H1 (cell line): Measurements from ENCODE around the gene LGALS4. TPM values are rescaled to one million over a fixed set of nuclear protein-coding genes. Genes with fewer than 3 reads are reported as not detected.

Experiments used
- CTCF ChIA-PET: fragments of 300-600 bp; sonication (Branson Sonifier 250); formaldehyde crosslinking; loops from one replicate; lab custom pipeline; 2021; ENCODE audit not compliant: partially characterized antibody; lab: Charles Lee
- POLR2A ChIA-PET: fragments of 300-600 bp; sonication (Branson Sonifier 250); formaldehyde crosslinking; loops from one replicate; lab custom pipeline; 2021; ENCODE audit warnings: inconsistent platforms; ENCODE audit not compliant: partially characterized antibody; lab: Charles Lee
- DNase-seq, 2 experiments: peaks; one replicate each; pipeline versions ENCODE4 v3.0.0 to v3.0.0-alpha.2; 2010 to 2022; ENCODE audit warnings: low spot score in 2 of 2, low read depth in 1 of 2, mixed read lengths in 1 of 2
- FAIRE-seq: peaks from 2 replicates; lab custom pipeline; 2011; peaks lifted over from hg19 to GRCh38; lab: Jason Lieb, UNC
- H2AFZ ChIP-seq: 2 replicates; pipeline ENCODE4 v1.8.1; 2012; ENCODE audit warnings: low read length, inconsistent platforms
- H2AK5ac ChIP-seq: 2 replicates; pipeline ENCODE4 v1.6.1; 2013; ENCODE audit warnings: low read depth, low read length
- H2BK120ac ChIP-seq: replicated peaks from 2 replicates; pipeline ENCODE3; 2013; ENCODE audit warnings: low read depth, low read length, inconsistent platforms
- H2BK12ac ChIP-seq: 2 replicates; pipeline ENCODE4 v1.6.1; 2013; ENCODE audit warnings: low read depth, low read length
- H2BK15ac ChIP-seq: 2 replicates; pipeline ENCODE4 v1.6.1; 2013; ENCODE audit warnings: low read length
- H2BK20ac ChIP-seq: 2 replicates; pipeline ENCODE4 v1.6.1; 2013; ENCODE audit warnings: low read length
- H2BK5ac ChIP-seq: 2 replicates; pipeline ENCODE4 v1.6.1; 2013; ENCODE audit warnings: low read depth, low read length
- H3K14ac ChIP-seq: 2 replicates; pipeline ENCODE4 v1.6.1; 2013; ENCODE audit warnings: inconsistent platforms; ENCODE audit not compliant: insufficient read length
- H3K18ac ChIP-seq: 2 replicates; pipeline ENCODE4 v1.6.1; 2013; ENCODE audit warnings: low read length; ENCODE audit errors: extremely low read depth
- H3K23ac ChIP-seq: 2 replicates; pipeline ENCODE4 v1.6.1; 2013; ENCODE audit warnings: inconsistent platforms; ENCODE audit not compliant: insufficient read length
- H3K23me2 ChIP-seq: 2 replicates; pipeline ENCODE4 v1.6.1; 2013; ENCODE audit warnings: low read depth, low read length
- H3K27ac ChIP-seq: 2 replicates; pipeline ENCODE4 v1.6.1; 2011; ENCODE audit warnings: low read depth, low read length, inconsistent platforms
- H3K27me3 ChIP-seq, 4 experiments: replicated peaks in 1 of 4; 1 replicate in 1 of 4; 2 replicates in 3 of 4; pipeline versions ENCODE4 v1.6.1 to v1.8.1; 2011 to 2013; ENCODE audit warnings: low read length in 3 of 4, mild to moderate bottlenecking in 3 of 4, inconsistent platforms in 2 of 4, mixed read lengths in 2 of 4, moderate library complexity in 1 of 4; ENCODE audit not compliant: control insufficient read depth in 3 of 4, insufficient read depth in 3 of 4; ENCODE audit errors: extremely low read depth in 1 of 4
- H3K36me3 ChIP-seq, 4 experiments: 2 replicates each; pipeline versions ENCODE4 v1.6.1 to v1.8.1; 2011 to 2013; ENCODE audit warnings: mild to moderate bottlenecking in 4 of 4, low read length in 3 of 4, moderate library complexity in 2 of 4, control low read depth in 1 of 4, inconsistent platforms in 1 of 4; ENCODE audit not compliant: insufficient read depth in 4 of 4, control insufficient read depth in 2 of 4
- H3K4ac ChIP-seq: replicated peaks from 2 replicates; pipeline ENCODE3; 2013; ENCODE audit warnings: low read length, low read depth, mixed read lengths, inconsistent platforms; ENCODE audit not compliant: insufficient read length
- H3K4me1 ChIP-seq, 4 experiments: replicated peaks in 1 of 4; 1 replicate in 1 of 4; 2 replicates in 3 of 4; pipeline versions ENCODE4 v1.6.1 to v1.8.1; 2011 to 2013; ENCODE audit warnings: low read length in 3 of 4, inconsistent platforms in 2 of 4, mixed read lengths in 1 of 4; ENCODE audit not compliant: insufficient read depth in 4 of 4, control insufficient read depth in 3 of 4
- H3K4me2 ChIP-seq, 2 experiments: 2 replicates each; pipeline versions ENCODE4 v1.6.1 to v1.8.1; 2011 to 2013; ENCODE audit warnings: low read depth in 2 of 2, low read length in 2 of 2, control low read depth in 1 of 2, inconsistent platforms in 1 of 2, mild to moderate bottlenecking in 1 of 2; ENCODE audit not compliant: insufficient read depth in 1 of 2
- H3K4me3 ChIP-seq, 4 experiments: fragments of 200-600, 300-600 bp in 1 of 4; sonication (generic), shearing (Covaris generic), sonication (Bioruptor Twin) in 1 of 4; 2 replicates each; pipeline versions ENCODE4 v1.5.1 to v1.8.1; 2011 to 2016; ENCODE audit warnings: low read length in 4 of 4, low read depth in 3 of 4, control low read depth in 2 of 4, inconsistent platforms in 2 of 4, mild to moderate bottlenecking in 2 of 4, mixed read lengths in 1 of 4, moderate library complexity in 1 of 4; ENCODE audit not compliant: insufficient read depth in 2 of 4; ENCODE audit errors: extremely low read depth in 1 of 4
- H3K56ac ChIP-seq: replicated peaks from 2 replicates; pipeline ENCODE3; 2013; ENCODE audit warnings: low read depth, mild to moderate bottlenecking, mixed read lengths, low read length, inconsistent platforms; ENCODE audit not compliant: insufficient read length
- H3K79me1 ChIP-seq: 2 replicates; pipeline ENCODE4 v1.6.1; 2013; ENCODE audit warnings: low read depth, low read length, control low read depth
- H3K79me2 ChIP-seq, 2 experiments: 2 replicates each; pipeline versions ENCODE4 v1.6.1 to v1.8.1; 2012 to 2013; ENCODE audit warnings: low read length in 2 of 2, mild to moderate bottlenecking in 2 of 2, inconsistent platforms in 1 of 2; ENCODE audit not compliant: insufficient read depth in 2 of 2, control insufficient read depth in 1 of 2
- H3K9ac ChIP-seq, 4 experiments: replicated peaks in 1 of 4; 1 replicate in 1 of 4; 2 replicates in 3 of 4; pipeline versions ENCODE4 v1.6.1 to v1.8.1; 2011 to 2013; ENCODE audit warnings: low read depth in 3 of 4, low read length in 3 of 4, control low read depth in 2 of 4, mild to moderate bottlenecking in 2 of 4, moderate library complexity in 2 of 4, inconsistent platforms in 1 of 4; ENCODE audit errors: extremely low read depth in 1 of 4
- H3K9me3 ChIP-seq, 2 experiments: 2 replicates each; pipeline versions ENCODE4 v1.6.1 to v1.8.1; 2012 to 2013; ENCODE audit warnings: mild to moderate bottlenecking in 2 of 2, moderate library complexity in 2 of 2, control low read depth in 1 of 2, inconsistent platforms in 1 of 2, low read depth in 1 of 2, low read length in 1 of 2, mixed read lengths in 1 of 2; ENCODE audit not compliant: insufficient read depth in 2 of 2
- H4K20me1 ChIP-seq, 2 experiments: replicated peaks in 1 of 2; 2 replicates each; pipeline versions ENCODE3 to v1.8.1; 2011 to 2013; ENCODE audit warnings: inconsistent platforms in 2 of 2, low read length in 2 of 2, mild to moderate bottlenecking in 1 of 2; ENCODE audit not compliant: insufficient read depth in 2 of 2, control insufficient read depth in 1 of 2
- H4K5ac ChIP-seq: 2 replicates; pipeline ENCODE4 v1.6.1; 2013; ENCODE audit warnings: low read length, low read depth, mixed read lengths, inconsistent platforms; ENCODE audit not compliant: insufficient read length
- H4K8ac ChIP-seq: 2 replicates; pipeline ENCODE4 v1.8.0; 2013; ENCODE audit warnings: mild to moderate bottlenecking, moderate library complexity, low read length, inconsistent platforms; ENCODE audit not compliant: insufficient read depth; ENCODE audit errors: extremely low read depth
- H4K91ac ChIP-seq: replicated peaks from 2 replicates; pipeline ENCODE3; 2013; ENCODE audit warnings: low read length, mixed read lengths, inconsistent platforms; ENCODE audit not compliant: insufficient read length
- CEBPB ChIP-seq: IDR thresholded peaks from 2 replicates; pipeline ENCODE4 v1.6.1; 2012; ENCODE audit warnings: low read depth, low read length
- CHD1 ChIP-seq: IDR thresholded peaks from 2 replicates; pipeline ENCODE4 v1.6.1; 2012; ENCODE audit warnings: low read depth, low read length, improper control_type of control experiment
- FOSL1 ChIP-seq: IDR thresholded peaks from 2 replicates; pipeline ENCODE4 v1.6.1; 2011; ENCODE audit warnings: mild to moderate bottlenecking, low read depth, low read length, moderate library complexity; ENCODE audit not compliant: insufficient read depth
- GABPA ChIP-seq: IDR thresholded peaks from 2 replicates; pipeline ENCODE4 v1.6.1; 2011; ENCODE audit warnings: mild to moderate bottlenecking, low read length, moderate library complexity, borderline replicate concordance; ENCODE audit not compliant: insufficient read depth
- HDAC2 ChIP-seq, 2 experiments: fragments of 300-600 bp in 1 of 2; sonication (generic) in 1 of 2; IDR thresholded peaks; 2 replicates each; pipeline ENCODE4 v1.6.1; 2011 to 2012; ENCODE audit warnings: low read depth in 2 of 2, low read length in 2 of 2, mild to moderate bottlenecking in 2 of 2, moderate library complexity in 2 of 2, borderline replicate concordance in 1 of 2, inconsistent platforms in 1 of 2
- JUND ChIP-seq: IDR thresholded peaks from 2 replicates; pipeline ENCODE4 v1.6.1; 2011; ENCODE audit warnings: mild to moderate bottlenecking, improper control_type of control experiment, low read length
- KDM5A ChIP-seq: fragments of 200-600 bp; IDR thresholded peaks from 2 replicates; pipeline ENCODE4 v1.7.1; 2012; ENCODE audit warnings: mild to moderate bottlenecking, low read length, inconsistent platforms, mixed read lengths
- POLR2AphosphoS5 ChIP-seq: IDR thresholded peaks from 2 replicates; pipeline ENCODE4 v1.6.1; 2011; ENCODE audit warnings: low read depth, low read length
- POU5F1 ChIP-seq: IDR thresholded peaks from 2 replicates; pipeline ENCODE4 v1.6.1; 2011; ENCODE audit warnings: low read depth, mild to moderate bottlenecking, low read length, moderate library complexity
- SIN3A ChIP-seq, 2 experiments: IDR thresholded peaks in 1 of 2; conservative IDR thresholded peaks in 1 of 2; 2 replicates each; pipeline ENCODE4 v1.6.1; 2011 to 2012; ENCODE audit warnings: low read length in 2 of 2, improper control_type of control experiment in 1 of 2, low read depth in 1 of 2, mild to moderate bottlenecking in 1 of 2
- SIX5 ChIP-seq: IDR thresholded peaks from 2 replicates; pipeline ENCODE4 v1.6.1; 2011; ENCODE audit warnings: mild to moderate bottlenecking, low read depth, low read length
- SUZ12 ChIP-seq: fragments of 200-600 bp; sonication (generic); IDR thresholded peaks from 2 replicates; pipeline ENCODE4 v1.6.1; 2012; ENCODE audit warnings: mild to moderate bottlenecking, inconsistent platforms, low read length, moderate library complexity, mixed read lengths
- ZNF274 ChIP-seq: IDR thresholded peaks from 2 replicates; pipeline ENCODE4 v1.7.0; 2012; ENCODE audit warnings: low read length, borderline replicate concordance; ENCODE audit errors: extremely low read depth
- WGBS, 2 experiments: shearing (Covaris generic) in 1 of 2; methylation state at CpG; one replicate each; pipeline versions ENCODE4 v1.1.6 to v1.1.7; 2013 to 2015; ENCODE audit warnings: low lambda C conversion rate in 2 of 2, mixed read lengths in 2 of 2, inconsistent platforms in 1 of 2, low coverage in 1 of 2, missing lambda C conversion rate in 1 of 2; ENCODE audit not compliant: insufficient replicate concordance in 2 of 2, insufficient coverage in 1 of 2, insufficient read length in 1 of 2; ENCODE audit errors: extremely low coverage in 1 of 2, missing lambda C conversion rate in 1 of 2; 5-methylcytosine and 5-hydroxymethylcytosine counted together
- polyA plus RNA-seq, 7 experiments: library from polyadenylated mRNA; depleted of rRNA in 3 of 7; stranded (reverse) in 5 of 7; unstranded in 2 of 7; fragments of >200 nt in 5 of 7; fragments of 200-250 nt in 2 of 7; gene quantifications; 1 replicate in 5 of 7; 2 replicates in 1 of 7; 4 replicates in 1 of 7; pipeline versions ENCODE4 v1.2.1 to v1.2.3, GENCODE V29; 2011 to 2013; ENCODE audit warnings: missing spikeins in 2 of 7, mixed read lengths in 2 of 7
- total RNA-seq: library from RNA; stranded (reverse); fragmentation: NEBNext Ultra II Directional; extraction: Animal tissue kit (Norgen Biotek cat#: 25700); gene quantifications from 2 replicates; pipeline ENCODE4 v1.2.1, GENCODE V29; 2021
- TF ChIP-seq, protein P1 (sequence below): IDR thresholded peaks from 2 replicates; pipeline ENCODE4 v1.6.1; 2011; ENCODE audit warnings: low read depth, mild to moderate bottlenecking, low read length; ENCODE audit not compliant: insufficient read depth

The LGALS4 gene
- total and polyA plus RNA-seq, 2 of the 8 experiments (the other 6 are each of a cell fraction or from before 2014, with no cell fraction given), result 0.32 to 0.37 TPM

GRCh38 chr19:38793671-38794070 lies 19.1 kb downstream of the LGALS4 start:
- no peak overlapping the region for H3K9ac ChIP-seq
- H4K20me1 ChIP-seq, result no peaks in the 10 kb centered on the region
- H2BK5ac ChIP-seq, result no peak overlapping the region
- no peak overlapping the region for H3K4ac ChIP-seq
- H3K56ac ChIP-seq, result no peak overlapping the region
- H2BK15ac ChIP-seq, result no peak overlapping the region
- H3K4me3 ChIP-seq, result no peak overlapping the region
- no peak overlapping the region for H3K27ac ChIP-seq
- H2AK5ac ChIP-seq, result no peak overlapping the region
- no peaks in the 10 kb centered on the region for H3K36me3 ChIP-seq
- no peak overlapping the region for H2BK20ac ChIP-seq
- POLR2A ChIA-PET, result no interaction called here
- no peak overlapping the region for H3K23ac ChIP-seq
- no peaks in the 10 kb centered on the region for H3K79me1 ChIP-seq
- 88% methylated on average over 5 of the region's 5 CpGs; no CpG with 5 or more reads in 1 of the 2 experiments for WGBS, 2 experiments
- H4K8ac ChIP-seq, result no peak overlapping the region
- FAIRE-seq (no peak), DNase-seq (no peak)
- H3K14ac ChIP-seq, result no peak overlapping the region
- H3K4me1 ChIP-seq, result peaks cover 0 to 2% (median 0%) of the 10 kb centered on the region in 4 experiments; a peak in 1 of 7 replicates
- no peaks in the 10 kb centered on the region for H3K23me2 ChIP-seq
- H3K18ac ChIP-seq, result no peak overlapping the region
- TF ChIP-seq CEBPB (no peak), ZNF274 (no peak), SIN3A (conservative IDR thresholded peaks at IDR 0.05 in 1 of 2, IDR thresholded peaks at IDR 0.05 in 1 of 2; ENCODE audit: low read depth in 1 of 2, low read length in 2 of 2) (no peak), HDAC2 (IDR thresholded peaks at IDR 0.05; ENCODE audit: borderline replicate concordance in 1 of 2, low read depth in 2 of 2, low read length in 2 of 2) (no peak), POLR2AphosphoS5 (no peak), SUZ12 (no peak), FOSL1 (no peak), KDM5A (no peak), GABPA (no peak), SIX5 (no peak), POU5F1 (no peak), JUND (no peak), CHD1 (no peak)
- TF ChIP-seq, protein P1, sequence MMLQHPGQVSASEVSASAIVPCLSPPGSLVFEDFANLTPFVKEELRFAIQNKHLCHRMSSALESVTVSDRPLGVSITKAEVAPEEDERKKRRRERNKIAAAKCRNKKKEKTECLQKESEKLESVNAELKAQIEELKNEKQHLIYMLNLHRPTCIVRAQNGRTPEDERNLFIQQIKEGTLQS, result no peak
- CTCF ChIA-PET, result interaction anchor here (0.7 to 1.1 kb wide), 3 partner anchors 10 to 24 kb away, joined by 3 to 4 read pairs (median 3); no protein-coding TSS in a partner anchor
- H4K5ac ChIP-seq, result no peak overlapping the region
- no peaks in the 10 kb centered on the region for H3K79me2 ChIP-seq
- no peak overlapping the region for H2AFZ ChIP-seq
- H4K91ac ChIP-seq, result no peak overlapping the region
- peaks cover 0 to 12% (median 3%) of the 10 kb centered on the region in 4 experiments; a peak in 4 of 7 replicates for H3K27me3 ChIP-seq
- no peak overlapping the region for H2BK120ac ChIP-seq
- H3K9me3 ChIP-seq, result no peaks in the 10 kb centered on the region; a peak in 1 of 4 replicates
- H2BK12ac ChIP-seq, result no peak overlapping the region
- no peak overlapping the region; a peak in 1 of 4 replicates for H3K4me2 ChIP-seq
